Epithelial cell of prostate (primary cell): ENCODE measurements around the gene HID1.
A peak's percentile ranks its signal among the peaks of the same experiment; 100 is the strongest.
"Not testable (repeated sequence)": the region's sequence is repeated elsewhere in the genome, so short reads cannot be mapped to it uniquely, and the experiment has no call there.

ENCODE experiments used
- DNase-seq: peaks from one replicate; pipeline ENCODE4 v3.0.0-alpha.2; 2011; ENCODE audit warnings: low read depth, low spot score
- H3K27ac ChIP-seq: fragments of 450-650 bp; 2 replicates; pipeline ENCODE4 v1.5.1; 2017; ENCODE audit warnings: mild to moderate bottlenecking

The HID1 gene, protein sequence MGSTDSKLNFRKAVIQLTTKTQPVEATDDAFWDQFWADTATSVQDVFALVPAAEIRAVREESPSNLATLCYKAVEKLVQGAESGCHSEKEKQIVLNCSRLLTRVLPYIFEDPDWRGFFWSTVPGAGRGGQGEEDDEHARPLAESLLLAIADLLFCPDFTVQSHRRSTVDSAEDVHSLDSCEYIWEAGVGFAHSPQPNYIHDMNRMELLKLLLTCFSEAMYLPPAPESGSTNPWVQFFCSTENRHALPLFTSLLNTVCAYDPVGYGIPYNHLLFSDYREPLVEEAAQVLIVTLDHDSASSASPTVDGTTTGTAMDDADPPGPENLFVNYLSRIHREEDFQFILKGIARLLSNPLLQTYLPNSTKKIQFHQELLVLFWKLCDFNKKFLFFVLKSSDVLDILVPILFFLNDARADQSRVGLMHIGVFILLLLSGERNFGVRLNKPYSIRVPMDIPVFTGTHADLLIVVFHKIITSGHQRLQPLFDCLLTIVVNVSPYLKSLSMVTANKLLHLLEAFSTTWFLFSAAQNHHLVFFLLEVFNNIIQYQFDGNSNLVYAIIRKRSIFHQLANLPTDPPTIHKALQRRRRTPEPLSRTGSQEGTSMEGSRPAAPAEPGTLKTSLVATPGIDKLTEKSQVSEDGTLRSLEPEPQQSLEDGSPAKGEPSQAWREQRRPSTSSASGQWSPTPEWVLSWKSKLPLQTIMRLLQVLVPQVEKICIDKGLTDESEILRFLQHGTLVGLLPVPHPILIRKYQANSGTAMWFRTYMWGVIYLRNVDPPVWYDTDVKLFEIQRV

GRCh38 chr17:74972107-74972972 is at the start of gene HID1:
Gene HID1 (minus strand): TSS chr17:74972759. CDS start chr17:74972656, 103 bp downstream.
- H3K27ac ChIP-seq = no peak within 1 kb of the TSS

GRCh38 chr17:75020331-75021110 is 48.0 kb upstream of the HID1 start:
- H3K27ac ChIP-seq = no peak overlapping the region
- DNase-seq = no peak

More at GRCh38 chr17:74972107-74972972, at the start of gene HID1:
- DNase-seq = no peak

- no peak overlapping the region for H3K27ac ChIP-seq
- DNase-seq = no peak
Observed at GRCh38 chr17:75019710-75020109, 47.2 kb upstream of the HID1 start.

- no peak overlapping the region for H3K27ac ChIP-seq
- no peak for DNase-seq
Observed at GRCh38 chr17:75019146-75019545, 46.6 kb upstream of the HID1 start.

DNA sequence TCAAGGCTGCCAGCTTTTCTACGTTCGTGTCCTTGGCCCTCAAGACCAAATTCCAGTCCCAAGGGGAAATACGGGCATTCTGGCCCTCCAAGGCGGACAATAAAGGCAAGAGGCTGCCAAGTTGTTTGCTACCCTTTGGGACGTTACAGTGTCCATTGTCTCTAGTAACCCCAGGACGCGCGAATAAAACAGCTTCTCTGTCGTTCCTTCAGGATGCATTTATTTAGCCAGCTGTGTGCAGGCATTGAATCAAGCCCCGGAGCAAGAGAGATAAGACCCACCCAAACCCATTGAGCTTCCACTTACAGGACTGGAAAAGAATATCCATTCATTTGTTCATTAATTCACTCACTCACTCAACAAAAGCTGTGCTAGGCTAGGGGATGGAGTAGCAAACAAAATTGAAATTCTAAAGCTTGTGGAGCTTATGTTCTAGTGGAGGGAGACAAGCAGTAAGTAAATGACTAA is 40.6 kb upstream of the HID1 start:
- DNase-seq = no peak
- H3K27ac ChIP-seq = peak overlapping the region; percentile 68

- DNase-seq = no peak
- peak within 1 kb of the TSS; percentile 68 for H3K27ac ChIP-seq
Observed at GRCh38 chr17:75012346-75013091, 40.0 kb upstream of the HID1 start, which contains the start of gene MRPL58. Gene MRPL58 (plus strand): TSS chr17:75012670. CDS start chr17:75012687, 17 bp downstream.

GRCh38 chr17:75012096-75012345 is 39.5 kb upstream of the HID1 start:
- peak overlapping the region; percentile 68 for H3K27ac ChIP-seq
- no peak for DNase-seq

DNA sequence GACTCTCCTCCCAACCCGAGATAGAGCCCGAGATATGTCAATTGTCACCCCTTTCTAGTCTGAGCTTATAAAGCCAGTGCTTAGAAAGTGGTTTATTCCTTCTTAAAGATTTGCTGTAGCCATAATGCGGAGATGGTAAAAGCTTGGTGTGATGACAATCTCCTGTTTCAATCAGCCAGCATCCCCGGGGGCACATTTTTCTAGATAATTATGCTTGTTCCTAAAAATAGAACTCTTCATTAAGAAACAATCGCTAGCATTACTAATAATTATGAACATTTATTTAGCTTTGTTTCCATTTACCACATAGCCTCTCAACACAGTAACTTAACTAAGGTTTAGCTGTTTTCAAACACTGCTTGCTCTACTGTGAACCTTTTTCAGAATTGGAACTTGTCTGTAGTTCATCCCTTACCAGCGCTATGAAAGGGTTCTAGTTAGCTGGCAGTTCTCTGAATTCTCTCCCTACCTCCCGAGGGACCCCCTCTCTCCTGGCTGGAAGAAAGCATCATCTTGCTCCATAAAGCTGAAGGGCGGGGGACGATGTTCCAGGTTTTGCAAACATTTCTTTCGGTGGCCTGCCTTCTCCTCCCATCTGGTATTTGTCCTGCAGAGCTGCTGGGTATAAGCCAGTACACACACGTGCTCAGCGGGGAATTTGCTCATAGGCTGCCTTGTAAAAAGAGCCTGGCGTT is 39.0 kb upstream of the HID1 start:
- DNase-seq = no peak
- peak overlapping the region; percentile 68 for H3K27ac ChIP-seq

GRCh38 chr17:75010683-75011400 is 38.3 kb upstream of the HID1 start:
- no peak overlapping the region for H3K27ac ChIP-seq
- no peak for DNase-seq

DNA sequence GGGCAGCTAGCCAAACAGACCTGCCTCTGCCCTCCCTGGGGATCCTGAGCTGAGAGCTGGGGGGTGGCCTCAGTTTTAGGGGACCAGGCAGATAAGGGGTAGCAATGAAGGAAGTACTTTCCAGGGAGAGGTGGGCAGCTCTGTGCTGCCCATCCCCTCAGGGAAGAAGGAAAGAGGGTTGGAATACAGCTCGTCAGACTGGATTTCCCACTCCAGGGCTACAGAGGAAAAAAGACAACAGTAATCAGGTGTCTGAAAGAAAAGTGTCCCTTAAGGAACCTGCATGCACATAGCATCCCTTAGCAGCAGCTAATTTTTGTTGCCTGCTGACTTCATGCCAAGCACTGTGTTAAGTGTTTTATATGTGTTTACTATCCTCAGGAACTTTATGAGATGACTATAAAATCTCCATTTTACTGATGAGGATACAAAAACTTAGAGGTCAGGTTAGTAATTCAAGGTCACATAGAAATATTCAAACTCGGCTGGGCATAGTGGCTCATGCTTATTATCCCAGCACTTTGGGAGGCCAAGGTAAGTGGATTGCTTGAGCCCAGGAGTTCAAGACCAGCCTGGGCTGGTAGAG is 36.7 kb upstream of the HID1 start:
- no peak for DNase-seq
- no peak overlapping the region for H3K27ac ChIP-seq

DNA sequence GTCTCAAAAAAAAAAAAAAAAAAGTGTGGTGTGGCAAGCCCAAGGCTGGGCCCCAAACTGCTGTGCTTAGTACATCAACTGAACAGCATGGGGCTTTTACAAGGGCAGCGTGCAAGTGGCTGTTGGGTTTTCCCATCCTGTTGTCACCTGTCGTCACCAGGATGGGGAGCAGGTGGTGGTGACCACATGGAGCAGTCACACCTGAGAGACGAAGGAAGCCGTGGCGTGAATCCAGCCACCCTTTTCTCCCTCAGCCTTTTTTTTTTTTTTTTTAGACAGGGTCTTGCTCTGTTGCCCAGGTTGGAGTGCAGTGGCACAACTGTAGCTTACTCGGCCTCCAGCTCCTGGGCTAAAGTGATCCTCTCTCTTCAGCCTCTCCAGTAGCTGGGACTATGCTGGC is 35.8 kb upstream of the HID1 start:
- DNase-seq = no peak
- H3K27ac ChIP-seq = no peak overlapping the region

DNA sequence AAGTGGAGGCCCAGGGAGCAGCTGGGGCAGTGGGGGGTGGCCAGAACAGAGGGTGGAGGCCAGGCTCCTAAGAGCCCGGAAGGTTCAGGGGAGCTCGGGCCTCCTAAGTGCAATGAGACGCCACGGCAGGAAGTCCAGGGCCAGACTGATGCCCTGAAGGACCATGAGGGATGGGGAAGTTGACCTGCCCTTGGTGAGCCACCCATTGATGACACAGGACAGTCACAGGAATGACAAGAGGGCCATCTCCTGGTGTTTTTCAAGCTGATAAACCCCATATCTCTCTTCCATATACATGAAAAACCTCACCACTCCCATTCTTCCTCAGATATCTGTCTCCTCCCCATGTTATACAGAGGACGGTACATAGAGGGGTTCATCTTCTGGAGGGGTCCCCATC is 34.1 kb upstream of the HID1 start:
- H3K27ac ChIP-seq = no peak overlapping the region
- no peak for DNase-seq

- H3K27ac ChIP-seq, DNase-seq: not testable (repeated sequence)
Observed at GRCh38 chr17:75006084-75006483, 33.5 kb upstream of the HID1 start.

- no peak for DNase-seq
- H3K27ac ChIP-seq = no peak overlapping the region
Observed at GRCh38 chr17:75005291-75005690, 32.7 kb upstream of the HID1 start.

GRCh38 chr17:75004371-75004770 is 31.8 kb upstream of the HID1 start:
- no peak overlapping the region for H3K27ac ChIP-seq
- DNase-seq = no peak

- DNase-seq = no peak
- H3K27ac ChIP-seq = no peak overlapping the region
Observed at GRCh38 chr17:75003957-75004355, 31.4 kb upstream of the HID1 start.
